Loucy (cell line): Measurements from ENCODE around the gene PHF21B.

Experiments used
- H2AFZ ChIP-seq: fragments of 200-600 bp; sonication (generic); 2 replicates; pipeline ENCODE4 v1.6.0; 2016; ENCODE audit warnings: antibody characterized with exemption, mild to moderate bottlenecking, low read length, moderate library complexity
- H3F3A ChIP-seq: fragments of 200-600 bp; 2 replicates; pipeline ENCODE4 v1.6.0; 2016; ENCODE audit warnings: antibody characterized with exemption, low read depth, mild to moderate bottlenecking
- H3K27me3 ChIP-seq: fragments of 200-600 bp; sonication (generic); 2 replicates; pipeline ENCODE4 v1.6.1; 2014; ENCODE audit warnings: low read length, mild to moderate bottlenecking; ENCODE audit not compliant: insufficient read depth, poor library complexity, severe bottlenecking
- H3K36me3 ChIP-seq: fragments of 200-600 bp; sonication (generic); 2 replicates; pipeline ENCODE4 v1.6.1; 2016; ENCODE audit warnings: low read length; ENCODE audit not compliant: insufficient read depth
- H3K4me1 ChIP-seq: fragments of 200-600 bp; sonication (generic); 2 replicates; pipeline ENCODE4 v1.5.1; 2014; ENCODE audit warnings: low read length, mild to moderate bottlenecking; ENCODE audit not compliant: insufficient read depth, poor library complexity, severe bottlenecking
- H3K4me2 ChIP-seq: fragments of 200-600 bp; sonication (generic); 2 replicates; pipeline ENCODE4 v1.6.0; 2014; ENCODE audit warnings: antibody characterized with exemption, low read length, low read depth, mild to moderate bottlenecking; ENCODE audit not compliant: poor library complexity, severe bottlenecking
- H3K4me3 ChIP-seq: fragments of 200-600 bp; sonication (generic); 2 replicates; pipeline ENCODE4 v1.5.1; 2014; ENCODE audit warnings: low read length, mild to moderate bottlenecking, mixed read lengths; ENCODE audit not compliant: poor library complexity, severe bottlenecking
- H3K79me2 ChIP-seq: fragments of 200-600 bp; sonication (generic); 2 replicates; pipeline ENCODE4 v1.6.1; 2014; ENCODE audit warnings: low read length; ENCODE audit not compliant: insufficient read depth
- H3K9ac ChIP-seq: fragments of 200-600 bp; sonication (generic); 2 replicates; pipeline ENCODE4 v1.6.0; 2014; ENCODE audit warnings: mild to moderate bottlenecking, low read depth, low read length, moderate library complexity; ENCODE audit not compliant: poor library complexity, severe bottlenecking
- H3K9me2 ChIP-seq: fragments of 200-600 bp; sonication (generic); replicated peaks from 2 replicates; pipeline ENCODE4 v1.6.1; 2016; ENCODE audit warnings: low read depth, low read length, mixed read lengths
- H3K9me3 ChIP-seq: fragments of 200-600 bp; sonication (generic); 2 replicates; pipeline ENCODE4 v1.6.1; 2014; ENCODE audit warnings: mild to moderate bottlenecking, antibody characterized with exemption, low read length, low read depth; ENCODE audit not compliant: insufficient read depth
- H4K20me1 ChIP-seq: fragments of 200-600 bp; sonication (generic); 2 replicates; pipeline ENCODE4 v1.6.0; 2014; ENCODE audit warnings: antibody characterized with exemption, low read length, mild to moderate bottlenecking; ENCODE audit not compliant: insufficient read depth, poor library complexity, severe bottlenecking
- EZH2phosphoT487 ChIP-seq: fragments of 200-600 bp; IDR thresholded peaks from 2 replicates; pipeline ENCODE4 v1.6.1; 2018; ENCODE audit warnings: antibody characterized with exemption, mild to moderate bottlenecking, moderate library complexity, borderline replicate concordance
- TF ChIP-seq, protein P1 (sequence below): fragments of 200-600 bp; sonication (generic); conservative IDR thresholded peaks from 2 replicates; pipeline ENCODE4 v1.5.1; 2014; ENCODE audit warnings: mild to moderate bottlenecking, antibody characterized with exemption, low read length

The PHF21B gene

DNA sequence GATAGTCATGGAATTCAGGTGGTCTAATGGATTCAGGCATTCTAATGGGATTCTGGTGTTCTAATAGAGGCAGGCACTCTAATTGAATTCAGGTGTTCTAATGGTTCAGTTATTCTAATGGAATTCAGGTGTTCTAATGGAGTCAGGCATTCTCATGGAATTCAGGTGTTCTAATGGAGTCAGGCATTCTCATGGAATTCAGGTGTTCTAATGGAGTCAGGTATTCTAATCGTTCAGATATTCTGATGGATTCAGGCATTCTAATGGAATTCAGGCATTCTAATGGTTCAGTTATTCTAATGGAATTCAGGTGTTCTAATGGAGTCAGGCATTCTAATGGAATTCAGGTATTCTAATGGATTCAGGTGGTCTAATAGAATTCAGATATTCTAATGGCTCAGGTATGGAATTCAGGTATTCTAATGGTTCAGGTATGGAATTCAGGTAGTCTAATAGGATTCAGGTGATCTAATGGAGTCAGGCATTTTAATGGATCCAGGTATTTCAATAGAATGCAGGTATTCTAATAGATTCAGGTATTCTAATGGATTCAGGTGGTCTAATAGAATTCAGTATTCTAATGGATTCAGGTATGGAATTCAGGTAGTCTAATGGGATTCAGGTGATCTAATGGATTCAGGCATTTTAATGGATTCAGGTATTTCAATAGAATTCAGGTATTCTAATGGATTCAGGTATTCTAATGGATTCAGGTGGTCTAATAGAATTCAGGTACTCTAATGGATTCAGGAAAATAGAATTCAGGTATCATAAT is 22.0 kb upstream of the PHF21B start:
- TF ChIP-seq EZH2phosphoT487 = no peak
- TF ChIP-seq, protein P1, sequence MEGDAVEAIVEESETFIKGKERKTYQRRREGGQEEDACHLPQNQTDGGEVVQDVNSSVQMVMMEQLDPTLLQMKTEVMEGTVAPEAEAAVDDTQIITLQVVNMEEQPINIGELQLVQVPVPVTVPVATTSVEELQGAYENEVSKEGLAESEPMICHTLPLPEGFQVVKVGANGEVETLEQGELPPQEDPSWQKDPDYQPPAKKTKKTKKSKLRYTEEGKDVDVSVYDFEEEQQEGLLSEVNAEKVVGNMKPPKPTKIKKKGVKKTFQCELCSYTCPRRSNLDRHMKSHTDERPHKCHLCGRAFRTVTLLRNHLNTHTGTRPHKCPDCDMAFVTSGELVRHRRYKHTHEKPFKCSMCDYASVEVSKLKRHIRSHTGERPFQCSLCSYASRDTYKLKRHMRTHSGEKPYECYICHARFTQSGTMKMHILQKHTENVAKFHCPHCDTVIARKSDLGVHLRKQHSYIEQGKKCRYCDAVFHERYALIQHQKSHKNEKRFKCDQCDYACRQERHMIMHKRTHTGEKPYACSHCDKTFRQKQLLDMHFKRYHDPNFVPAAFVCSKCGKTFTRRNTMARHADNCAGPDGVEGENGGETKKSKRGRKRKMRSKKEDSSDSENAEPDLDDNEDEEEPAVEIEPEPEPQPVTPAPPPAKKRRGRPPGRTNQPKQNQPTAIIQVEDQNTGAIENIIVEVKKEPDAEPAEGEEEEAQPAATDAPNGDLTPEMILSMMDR = no peak
- no peaks in the 10 kb centered on the region for H3K79me2 ChIP-seq
- no peaks in the 10 kb centered on the region for H3K36me3 ChIP-seq
- no peaks in the 10 kb centered on the region for H3F3A ChIP-seq
- no peak overlapping the region for H3K9ac ChIP-seq
- no peak overlapping the region for H2AFZ ChIP-seq
- no peaks in the 10 kb centered on the region for H3K9me2 ChIP-seq
- H3K4me3 ChIP-seq = no peak overlapping the region
- peaks cover 3% of the 10 kb centered on the region for H3K4me1 ChIP-seq
- H4K20me1 ChIP-seq = no peaks in the 10 kb centered on the region
- no peaks in the 10 kb centered on the region for H3K9me3 ChIP-seq
- no peaks in the 10 kb centered on the region for H3K27me3 ChIP-seq
- H3K4me2 ChIP-seq = no peak overlapping the region

DNA sequence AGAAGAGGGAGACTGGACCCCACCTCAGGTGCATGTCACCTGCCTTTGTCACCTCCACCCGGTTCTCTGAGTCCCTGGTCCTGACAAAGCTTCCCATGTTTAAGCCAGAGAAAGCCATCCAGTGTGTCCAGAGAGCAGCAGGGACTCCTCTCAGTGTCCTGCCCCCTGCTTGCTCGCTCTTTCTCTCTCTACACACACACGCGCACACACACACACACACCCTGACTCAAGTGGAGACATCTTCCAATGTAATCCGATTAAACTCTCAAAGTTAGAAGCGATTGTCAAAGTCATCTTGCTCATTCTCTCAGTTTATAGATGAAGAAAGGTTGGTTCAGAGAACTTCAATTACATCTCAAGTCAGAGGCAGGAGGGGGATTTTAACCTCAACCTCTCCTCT is 19.7 kb upstream of the PHF21B start:
- TF ChIP-seq, protein P1 = no peak
- Histone ChIP-seq H3K9me3 (no peaks in the 10 kb centered on the region), H3K27me3 (no peaks in the 10 kb centered on the region), H3K79me2 (no peaks in the 10 kb centered on the region), H3K4me1 (peaks cover 3% of the 10 kb centered on the region), H3K36me3 (no peaks in the 10 kb centered on the region), H2AFZ (no peak overlapping the region), H3K4me3 (no peak overlapping the region), H3F3A (no peaks in the 10 kb centered on the region), H3K9ac (no peak overlapping the region), H4K20me1 (no peaks in the 10 kb centered on the region), H3K9me2 (no peaks in the 10 kb centered on the region), H3K4me2 (no peak overlapping the region)

DNA sequence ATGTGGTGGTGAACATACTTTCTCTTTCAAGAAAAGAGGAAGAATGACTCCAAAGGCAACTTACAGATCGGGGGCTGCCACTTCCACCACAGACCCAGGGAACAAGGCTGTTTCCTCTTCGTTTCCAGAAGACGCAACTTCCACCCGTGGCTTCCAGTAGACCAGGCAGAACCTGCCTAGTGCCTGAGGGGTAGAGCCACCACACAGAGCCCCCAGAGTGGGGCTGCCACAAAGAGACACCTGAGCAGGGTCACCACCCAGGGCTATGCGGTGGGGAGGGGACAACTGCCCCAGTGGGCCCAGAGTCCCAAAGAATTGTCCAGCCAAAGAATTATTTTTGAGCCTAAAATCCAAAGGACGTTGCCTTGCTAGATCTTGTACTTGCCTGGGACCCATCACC is 16.7 kb upstream of the PHF21B start:
- Histone ChIP-seq H3K9me2 (no peaks in the 10 kb centered on the region), H3K9me3 (no peaks in the 10 kb centered on the region), H3F3A (no peaks in the 10 kb centered on the region), H3K4me1 (no peaks in the 10 kb centered on the region), H3K4me2 (no peak overlapping the region), H3K36me3 (no peaks in the 10 kb centered on the region), H4K20me1 (no peaks in the 10 kb centered on the region), H3K27me3 (no peaks in the 10 kb centered on the region), H3K4me3 (no peak overlapping the region), H3K79me2 (no peaks in the 10 kb centered on the region), H2AFZ (no peak overlapping the region), H3K9ac (no peak overlapping the region)
- TF ChIP-seq, protein P1 = no peak
- TF ChIP-seq EZH2phosphoT487 = no peak
